K562 (cell line): Measurements from ENCODE around the gene OPHN1. TPM values are rescaled to one million over a fixed set of nuclear protein-coding genes. Genes with fewer than 3 reads are reported as not detected.

Source experiments
- ATAC-seq: fragments of 200-7000 bp; cut with Tn5 transposase; 3 replicates; pipeline ENCODE4 v1.9.1; 2020; ENCODE audit warnings: moderate library complexity
- BruUV-seq: library from RNA; stranded (reverse); fragments of 400-500 nt; replicated peaks from 2 replicates; lab custom pipeline; 2021; lab: Mats Ljungman, UMichigan
- CTCF ChIA-PET: fragments of 300-600 bp; formaldehyde crosslinking; extraction: SDS; loops from one replicate; lab custom pipeline; 2021; ENCODE audit warnings: low intra/inter-chr PET ratio; lab: Yijun Ruan, JAX
- POLR2A ChIA-PET: fragments of 300-600, 350-650 bp; sonication (Branson Sonifier 250); formaldehyde crosslinking; extraction: SDS; loops from one replicate; lab custom pipeline; 2021; ENCODE audit warnings: antibody characterized with exemption, inconsistent platforms; lab: Yijun Ruan, JAX
- DNase-seq, 4 experiments: peaks; one replicate each; pipeline versions ENCODE4 v3.0.0 to v3.0.0-alpha.2; 2011 to 2018; ENCODE audit warnings: low spot score in 3 of 4, mixed read lengths in 3 of 4; ENCODE audit errors: extremely low read depth in 1 of 4
- FAIRE-seq: peaks from 2 replicates; lab custom pipeline; 2011; peaks lifted over from hg19 to GRCh38; lab: Jason Lieb, UNC
- H2AFZ ChIP-seq: 2 replicates; pipeline ENCODE4 v1.6.0; 2011; ENCODE audit warnings: low read depth, low read length, control low read depth, inconsistent platforms
- H3K27ac ChIP-seq: fragments of 200-600 bp; 3 replicates; pipeline ENCODE4 v1.8.0; 2011; ENCODE audit warnings: low read depth, mild to moderate bottlenecking, control low read depth, inconsistent platforms, low read length, moderate library complexity, mixed read lengths; ENCODE audit errors: extremely low read depth
- H3K27me3 ChIP-seq, 2 experiments: fragments of 300-600 bp in 1 of 2; 2 replicates in 1 of 2; 3 replicates in 1 of 2; pipeline versions ENCODE4 v1.6.0 to v1.8.0; 2011; ENCODE audit warnings: inconsistent platforms in 2 of 2, low read length in 2 of 2, mild to moderate bottlenecking in 1 of 2, mixed read lengths in 1 of 2, moderate library complexity in 1 of 2; ENCODE audit not compliant: control insufficient read depth in 2 of 2, insufficient read depth in 2 of 2
- H3K36me3 ChIP-seq: fragments of 300-600 bp; 3 replicates; pipeline ENCODE4 v1.8.0; 2011; ENCODE audit warnings: mild to moderate bottlenecking, low read length, inconsistent platforms; ENCODE audit not compliant: control insufficient read depth, insufficient read depth
- H3K4me1 ChIP-seq, 2 experiments: fragments of 200-600 bp in 1 of 2; replicated peaks in 1 of 2; 2 replicates in 1 of 2; 3 replicates in 1 of 2; pipeline versions ENCODE4 v1.5.1 to v1.8.0; 2011; ENCODE audit warnings: inconsistent platforms in 2 of 2, low read length in 2 of 2, mild to moderate bottlenecking in 1 of 2, mixed read lengths in 1 of 2, moderate library complexity in 1 of 2; ENCODE audit not compliant: control insufficient read depth in 2 of 2, insufficient read depth in 2 of 2
- H3K4me2 ChIP-seq: 2 replicates; pipeline ENCODE4 v1.6.1; 2011; ENCODE audit warnings: low read length, control low read depth, inconsistent platforms, mixed read lengths; ENCODE audit not compliant: insufficient read depth
- H3K4me3 ChIP-seq: fragments of 200-600 bp; sonication (generic), shearing (Covaris generic); 2 replicates; pipeline ENCODE4 v1.5.1; 2016; ENCODE audit warnings: control low read depth, inconsistent platforms
- H3K79me2 ChIP-seq: fragments of 200-600 bp; 3 replicates; pipeline ENCODE4 v1.8.0; 2011; ENCODE audit warnings: low read length, inconsistent platforms; ENCODE audit not compliant: control insufficient read depth, insufficient read depth
- H3K9ac ChIP-seq, 2 experiments: 2 replicates each; pipeline versions ENCODE4 v1.6.0 to v1.6.1; 2011; ENCODE audit warnings: low read depth in 2 of 2, low read length in 2 of 2, control low read depth in 1 of 2, inconsistent platforms in 1 of 2, mild to moderate bottlenecking in 1 of 2, mixed read lengths in 1 of 2; ENCODE audit not compliant: insufficient read depth in 1 of 2
- H3K9me1 ChIP-seq: one replicate; pipeline ENCODE4 v1.6.0; 2011; ENCODE audit warnings: inconsistent platforms, mild to moderate bottlenecking, low read length, moderate library complexity; ENCODE audit not compliant: control insufficient read depth, insufficient read depth
- H3K9me3 ChIP-seq: replicated peaks from 2 replicates; pipeline ENCODE4 v1.5.1; 2011; ENCODE audit warnings: low read depth, low read length, inconsistent platforms; ENCODE audit not compliant: control insufficient read depth, insufficient read depth
- H4K20me1 ChIP-seq: replicated peaks from 2 replicates; pipeline ENCODE4 v1.6.1; 2011; ENCODE audit warnings: low read length, inconsistent platforms, mixed read lengths; ENCODE audit not compliant: control insufficient read depth, insufficient read depth
- CEBPZ ChIP-seq: fragments of 150-350 bp; IDR thresholded peaks from 2 replicates; pipeline ENCODE4 v1.6.1; 2014; ENCODE audit warnings: low read depth, mild to moderate bottlenecking, low read length, borderline replicate concordance
- POLR2H ChIP-seq: IDR thresholded peaks from 2 replicates; pipeline ENCODE4 v1.6.1; 2016; ENCODE audit warnings: missing genetic modification characterization, low read depth, mild to moderate bottlenecking, control low read depth, missing compliant biosample characterization, moderate library complexity
- SRSF1 ChIP-seq: fragments of 200-400 bp; formaldehyde crosslinking; IDR thresholded peaks from 2 replicates; pipeline ENCODE4 v1.6.1; 2017; ENCODE audit warnings: mild to moderate bottlenecking, low read depth, low read length, moderate library complexity
- ZC3H8 ChIP-seq: fragments of 450-650 bp; IDR thresholded peaks from 2 replicates; pipeline ENCODE4 v1.6.1; 2017
- ZNF398 ChIP-seq: fragments of 250-450 bp; sonication (Bioruptor Pico); IDR thresholded peaks from 2 replicates; pipeline ENCODE4 v1.8.0; 2021; ENCODE audit warnings: moderate library complexity, mild to moderate bottlenecking, inconsistent platforms
- ZNF699 ChIP-seq: fragments of 250-450 bp; sonication (Bioruptor Pico); IDR thresholded peaks from 2 replicates; pipeline ENCODE4 v1.8.0; 2021; ENCODE audit warnings: mild to moderate bottlenecking, moderate library complexity; ENCODE audit not compliant: insufficient replicate concordance
- WGBS: fragments of 100-300 bp; shearing (Covaris generic); methylation state at CpG from one replicate; pipeline ENCODE4 v1.1.6; 2016; ENCODE audit warnings: low coverage, mixed read lengths; ENCODE audit not compliant: insufficient coverage; ENCODE audit errors: missing lambda C conversion rate; 5-methylcytosine and 5-hydroxymethylcytosine counted together
- in situ Hi-C: fragments of 300-500 bp; cut with MboI; formaldehyde crosslinking; loops from 4 replicates; pipeline ENCODE4 v1.15.0; 2018; ENCODE audit warnings: inconsistent platforms, mixed read lengths
- intact Hi-C: fragments of 100-400 bp; cut with micrococcal nuclease; formaldehyde crosslinking; loops from 2 replicates; pipeline ENCODE4 v1.14.2; 2022
- polyA plus RNA-seq, 8 experiments: library from polyadenylated mRNA; depleted of rRNA in 4 of 8; stranded (reverse) in 5 of 8; unstranded in 3 of 8; fragments of >200 nt; fragmentation: Nextera tagmentation in 2 of 8; fragmentation: Illumina TruSeq in 1 of 8; extraction: Ambion mirVana in 2 of 8; extraction: Trizol in 1 of 8; gene quantifications; 2 replicates each; pipeline versions ENCODE4 v1.2.1 to v1.2.3, GENCODE V29; 2011 to 2014; ENCODE audit warnings: inconsistent platforms in 1 of 8, missing spikeins in 1 of 8
- total RNA-seq, 7 experiments: library from RNA; depleted of rRNA in 6 of 7; stranded (reverse); fragments of >200 nt in 6 of 7; fragmentation: Illumina TruSeq in 2 of 7; extraction: Trizol in 2 of 7; gene quantifications; 2 replicates each; pipeline versions ENCODE4 v1.2.1 to v1.2.3, GENCODE V29; 2011 to 2021; ENCODE audit warnings: low replicate concordance in 1 of 7

The OPHN1 gene
- total and polyA plus RNA-seq, 9 of the 15 experiments (the other 6 are each of a cell fraction or from before 2014, with no cell fraction given): 0.28 to 1.8 (median 1.0) TPM

- ATAC-seq: no peak
- Histone ChIP-seq H3K27me3 (no peaks in the 10 kb centered on the region), H3K9me1 (no peaks in the 10 kb centered on the region), H3K79me2 (no peaks in the 10 kb centered on the region), H3K4me3 (no peak overlapping the region), H4K20me1 (no peaks in the 10 kb centered on the region), H3K36me3 (no peaks in the 10 kb centered on the region), H3K4me1 (no peaks in the 10 kb centered on the region), H3K27ac (no peak overlapping the region), H2AFZ (no peak overlapping the region), H3K9ac (no peak overlapping the region), H3K9me3 (no peaks in the 10 kb centered on the region), H3K4me2 (no peak overlapping the region)
- WGBS: 40% methylated on average over 1 of the region's 2 CpGs
- TF ChIP-seq SRSF1 (no peak), ZNF398 (CRISPR knock-in tag) (no peak), POLR2H (tag) (no peak), ZC3H8 (no peak), CEBPZ (no peak), ZNF699 (CRISPR knock-in tag) (no peak)
- intact Hi-C loops: no loop called here
- DNase-seq: no peak
- CTCF ChIA-PET: no interaction called here
- POLR2A ChIA-PET: interaction anchor here (0.6 kb wide), 1 partner anchor 339 kb away, joined by 3 read pairs; no protein-coding TSS in a partner anchor
- FAIRE-seq: no peak
- BruUV-seq: no TSS peak
- in situ Hi-C loops: no loop called here
These were observed 15.6 kb downstream of the OPHN1 start for GRCh38 chrX:68417651-68418050.
